Psoas muscle (tissue), 8 donors: Measurements from ENCODE around the gene UBE2E1. TPM values are rescaled to one million over a fixed set of nuclear protein-coding genes. Genes with fewer than 3 reads are reported as not detected.

Source experiments
- ATAC-seq, 4 donors: fragments of 200-7000 bp; cut with Tn5 transposase; one replicate each; pipeline ENCODE4 v1.9.1; 2020; ENCODE audit warnings: moderate library complexity in 3 of 4, mild to moderate bottlenecking in 2 of 4
- DNase-seq, 2 donors: peaks; one replicate each; pipeline ENCODE4 v3.0.0-alpha.2; 2020
- H3K27ac ChIP-seq: fragments of 200-600 bp; one replicate; pipeline ENCODE4 v1.8.0; 2022
- H3K27me3 ChIP-seq, 3 donors: fragments of 200-600 bp in 1 of 3; one replicate each; pipeline versions ENCODE4 v1.6.1 to v1.8.0; 2013 to 2022; ENCODE audit warnings: low read length in 2 of 3, mild to moderate bottlenecking in 2 of 3, moderate library complexity in 1 of 3; ENCODE audit not compliant: insufficient read depth in 3 of 3
- H3K36me3 ChIP-seq, 2 donors: fragments of 200-600 bp in 1 of 2; one replicate each; pipeline versions ENCODE4 v1.6.1 to v1.8.0; 2013 to 2022; ENCODE audit warnings: low read depth in 1 of 2, mild to moderate bottlenecking in 1 of 2, moderate library complexity in 1 of 2; ENCODE audit not compliant: insufficient read depth in 1 of 2
- H3K4me1 ChIP-seq: fragments of 200-600 bp; one replicate; pipeline ENCODE4 v1.8.0; 2022
- H3K4me3 ChIP-seq: fragments of 200-600 bp; one replicate; pipeline ENCODE4 v1.8.0; 2022; ENCODE audit warnings: mild to moderate bottlenecking
- H3K9me3 ChIP-seq: fragments of 200-600 bp; one replicate; pipeline ENCODE4 v1.8.0; 2022
- WGBS, 3 donors: extraction: QIAGEN DNeasy Blood & Tissue Kit; methylation state at CpG; one replicate each; pipeline versions ENCODE4 v1.1.6 to v1.1.7; 2013; 5-methylcytosine and 5-hydroxymethylcytosine counted together
- intact Hi-C, 2 donors: fragments of 100-400 bp; cut with DNase I; formaldehyde crosslinking; loops; one replicate each; pipeline versions ENCODE4 v1.11.0 to v1.14.2; 2022
- polyA plus RNA-seq, 3 donors: library from polyadenylated mRNA; stranded (reverse); fragments of 200-250 nt; gene quantifications; one replicate each; pipeline ENCODE4 v1.2.3, GENCODE V29; 2013
- total RNA-seq, 4 donors: library from RNA; stranded (reverse); fragmentation: NEBNext Ultra II Directional in 2 of 4; extraction: Animal tissue kit (Norgen Biotek cat#: 25700) in 2 of 4; gene quantifications; one replicate each; pipeline versions ENCODE4 v1.2.1 to v1.2.4, GENCODE V29; 2021 to 2023
- TF ChIP-seq, protein P1 (sequence below): fragments of 200-600 bp; IDR thresholded peaks from one replicate; pipeline ENCODE4 v1.8.0; 2022; ENCODE audit warnings: antibody characterized with exemption
- donor health status: healthy with polysubstance abuse.
- donor health status: DM: no; HTN: no; CAD: no; lungs with moderate emphysema.
- donor health status: Bipolar disorder and iron deficiency.
- donor health status: healthy.
- donor health status: DM: yes; HTN: yes; CAD: no.
- donor health status: DM: no; HTN: no; CAD: no.
- donor health status: DM: no; HTN: no; CAD: no.
- donor health status: DM: yes; HTN: yes; CAD: no.

UBE2E1 gene
- total and polyA plus RNA-seq, 7 donors, result 54.1 to 112 (median 85.9) TPM

DNA sequence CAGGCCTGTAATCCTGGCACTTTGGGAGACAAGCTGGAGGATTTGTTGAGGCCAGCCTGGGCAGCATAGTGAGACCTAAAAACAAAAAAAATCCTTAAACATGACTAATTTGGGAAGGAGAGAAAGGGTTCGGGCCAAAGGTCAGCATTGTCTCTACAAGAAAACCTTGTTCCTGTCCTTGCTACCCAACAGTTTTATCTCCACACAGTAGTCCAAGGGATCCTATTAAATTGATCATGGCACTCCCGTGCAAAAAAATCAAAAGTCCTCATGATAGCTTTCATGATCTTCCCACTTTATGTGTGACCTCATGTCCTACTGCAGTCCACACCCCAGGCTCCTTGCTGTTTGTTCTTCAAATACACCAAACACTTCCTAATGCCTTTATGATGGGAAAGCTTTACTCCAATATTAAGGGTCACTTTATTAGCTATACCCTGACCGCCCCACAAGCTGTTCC lies 115.3 kb downstream of the UBE2E1 start:
- Histone ChIP-seq H3K27me3 (no peaks in the 10 kb centered on the region), H3K4me1 (peaks cover 22% of the 10 kb centered on the region), H3K36me3 (peaks cover 3 to 56% of the 10 kb centered on the region in 2 donors), H3K9me3 (no peaks in the 10 kb centered on the region), H3K4me3 (no peak overlapping the region), H3K27ac (no peak overlapping the region)
- DNase-seq (no peak), ATAC-seq (no peak)
- 83 to 91% (median 91%) methylated on average over 3 of the region's 3 CpGs for WGBS, 3 donors
- intact Hi-C loops, result no loop called here
- TF ChIP-seq, protein P1, sequence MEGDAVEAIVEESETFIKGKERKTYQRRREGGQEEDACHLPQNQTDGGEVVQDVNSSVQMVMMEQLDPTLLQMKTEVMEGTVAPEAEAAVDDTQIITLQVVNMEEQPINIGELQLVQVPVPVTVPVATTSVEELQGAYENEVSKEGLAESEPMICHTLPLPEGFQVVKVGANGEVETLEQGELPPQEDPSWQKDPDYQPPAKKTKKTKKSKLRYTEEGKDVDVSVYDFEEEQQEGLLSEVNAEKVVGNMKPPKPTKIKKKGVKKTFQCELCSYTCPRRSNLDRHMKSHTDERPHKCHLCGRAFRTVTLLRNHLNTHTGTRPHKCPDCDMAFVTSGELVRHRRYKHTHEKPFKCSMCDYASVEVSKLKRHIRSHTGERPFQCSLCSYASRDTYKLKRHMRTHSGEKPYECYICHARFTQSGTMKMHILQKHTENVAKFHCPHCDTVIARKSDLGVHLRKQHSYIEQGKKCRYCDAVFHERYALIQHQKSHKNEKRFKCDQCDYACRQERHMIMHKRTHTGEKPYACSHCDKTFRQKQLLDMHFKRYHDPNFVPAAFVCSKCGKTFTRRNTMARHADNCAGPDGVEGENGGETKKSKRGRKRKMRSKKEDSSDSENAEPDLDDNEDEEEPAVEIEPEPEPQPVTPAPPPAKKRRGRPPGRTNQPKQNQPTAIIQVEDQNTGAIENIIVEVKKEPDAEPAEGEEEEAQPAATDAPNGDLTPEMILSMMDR, result no peak

DNA sequence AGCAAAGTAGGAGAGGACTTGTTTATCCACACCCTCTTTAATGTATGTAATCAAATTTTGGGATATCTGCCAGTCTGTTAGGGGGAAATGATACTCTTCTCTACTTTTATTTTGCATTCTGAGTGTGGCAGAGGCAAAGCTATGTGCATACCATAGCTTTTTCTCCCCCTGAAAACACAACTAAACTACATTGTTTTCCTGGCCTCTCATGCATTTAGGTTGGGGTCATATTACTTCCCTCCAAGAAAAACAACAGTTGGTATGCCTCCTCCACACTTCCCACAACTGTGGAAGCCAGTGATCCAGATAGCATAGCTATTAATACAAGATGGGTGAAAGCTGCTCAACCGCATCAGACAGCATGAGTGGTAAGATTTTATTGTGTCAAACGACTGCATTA lies 118.0 kb downstream of the UBE2E1 start:
- Histone ChIP-seq H3K36me3 (peaks cover 3 to 45% of the 10 kb centered on the region in 2 donors), H3K27ac (no peak overlapping the region), H3K9me3 (no peaks in the 10 kb centered on the region), H3K27me3 (no peaks in the 10 kb centered on the region), H3K4me3 (no peak overlapping the region), H3K4me1 (peaks cover 14% of the 10 kb centered on the region)
- ATAC-seq (no peak), DNase-seq (no peak)
- intact Hi-C loops, result no loop called here
- TF ChIP-seq, protein P1, result no peak
- 47 to 64% (median 64%) methylated on average over 2 of the region's 2 CpGs for WGBS, 3 donors

DNA sequence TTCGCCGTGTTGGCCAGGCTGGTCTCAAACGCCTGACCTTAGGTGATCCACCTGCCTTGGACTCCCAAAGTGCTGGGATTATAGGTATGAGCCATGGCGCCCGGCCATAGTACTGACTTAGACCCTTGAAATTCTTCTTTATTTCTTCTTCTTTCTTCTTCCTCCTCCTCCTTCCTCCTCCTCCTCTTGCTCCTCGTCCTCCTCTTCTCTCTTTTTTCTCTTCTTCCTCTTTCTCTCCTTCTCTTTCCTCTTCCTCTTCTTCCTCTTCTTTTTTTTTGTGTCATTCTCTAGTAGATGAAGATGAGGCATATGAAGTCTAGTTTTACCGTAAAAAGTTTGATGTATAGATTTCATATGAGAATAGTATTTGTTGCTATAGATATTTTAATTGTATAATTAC lies 120.5 kb downstream of the UBE2E1 start:
- Histone ChIP-seq H3K27me3 (no peaks in the 10 kb centered on the region), H3K9me3 (no peaks in the 10 kb centered on the region), H3K36me3 (peaks cover 0 to 20% of the 10 kb centered on the region in 2 donors), H3K4me1 (no peaks in the 10 kb centered on the region), H3K4me3 (no peak overlapping the region), H3K27ac (no peak overlapping the region)
- intact Hi-C loops, result no loop called here
- TF ChIP-seq, protein P1, result no peak
- no peak for ATAC-seq
- WGBS, 3 donors, result 92 to 94% (median 93%) methylated on average over 7 of the region's 7 CpGs
- DNase-seq, result no peak

DNA sequence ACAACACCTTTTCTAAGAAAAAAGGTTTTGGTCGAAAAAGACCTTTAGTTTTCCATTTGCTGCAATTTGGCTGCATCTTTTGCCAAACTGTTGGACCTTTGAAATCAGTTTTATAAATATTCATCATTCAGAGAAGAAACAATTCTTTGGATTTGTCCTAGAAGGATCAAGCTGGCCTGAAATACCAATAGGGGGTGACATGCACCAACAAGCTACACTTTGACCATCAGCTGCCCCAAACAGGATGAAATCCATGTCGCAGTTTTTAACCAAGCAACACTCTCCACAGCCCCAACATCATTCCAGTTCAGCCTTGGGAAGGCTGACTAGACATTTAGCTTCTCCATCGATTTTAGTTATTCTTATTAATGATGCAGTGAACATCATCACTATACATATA lies 121.0 kb downstream of the UBE2E1 start:
- no peak for ATAC-seq
- intact Hi-C loops, result no loop called here
- no peaks in the 10 kb centered on the region for H3K4me1 ChIP-seq
- no peak overlapping the region for H3K27ac ChIP-seq
- TF ChIP-seq, protein P1, result peak; percentile 14
- WGBS, 3 donors, result 79 to 84% (median 81%) methylated on average over 3 of the region's 3 CpGs
- no peak overlapping the region for H3K4me3 ChIP-seq
- H3K36me3 ChIP-seq, result peaks cover 0 to 17% of the 10 kb centered on the region in 2 donors
- DNase-seq, result no peak
- H3K9me3 ChIP-seq, result no peaks in the 10 kb centered on the region
- H3K27me3 ChIP-seq, result no peaks in the 10 kb centered on the region

DNA sequence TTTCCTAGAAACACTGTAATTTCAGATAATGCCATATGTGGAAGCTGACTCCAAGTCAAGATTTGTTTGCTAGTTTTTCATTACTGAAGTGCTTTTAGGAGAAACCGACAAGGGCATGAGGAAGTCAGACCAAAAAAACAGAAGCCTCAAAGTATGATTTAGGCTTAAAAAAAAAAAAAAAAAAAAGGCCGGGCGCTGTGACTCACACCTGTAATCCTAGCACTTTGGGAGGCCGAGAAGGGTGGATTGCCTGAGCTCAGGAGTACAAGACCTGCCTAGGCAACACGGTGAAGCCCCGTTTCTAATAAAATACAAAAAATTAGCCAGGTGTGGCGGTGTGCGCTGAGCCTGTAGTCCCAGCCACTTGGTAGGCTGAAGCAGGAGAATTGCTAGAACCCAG lies 122.8 kb downstream of the UBE2E1 start:
- Histone ChIP-seq H3K27me3 (no peaks in the 10 kb centered on the region), H3K4me1 (no peaks in the 10 kb centered on the region)
- 79 to 86% (median 83%) methylated on average over 6 to 8 of the region's 8 CpGs for WGBS, 3 donors

More for the DNA sequence above, 122.8 kb downstream of the UBE2E1 start:
- intact Hi-C loops, result no loop called here
- no peak for DNase-seq
- Histone ChIP-seq H3K27ac (no peak overlapping the region), H3K4me3 (no peak overlapping the region), H3K36me3 (peaks cover 0 to 5% of the 10 kb centered on the region in 2 donors), H3K9me3 (no peaks in the 10 kb centered on the region)
- TF ChIP-seq, protein P1, result no peak
- ATAC-seq, result no peak
